AG04450 (cell line): Measurements from ENCODE around the gene ARHGEF37. TPM values are rescaled to one million over a fixed set of nuclear protein-coding genes. Genes with fewer than 3 reads are reported as not detected.

Source experiments
- CTCF ChIA-PET: fragments of 300-600, 350-600 bp; formaldehyde crosslinking; extraction: SDS; loops from one replicate; lab custom pipeline; 2022; ENCODE audit warnings: antibody characterized with exemption, inconsistent platforms; lab: Charles Lee
- POLR2A ChIA-PET: fragments of 350-600 bp; formaldehyde crosslinking; extraction: SDS; loops from one replicate; lab custom pipeline; 2021; ENCODE audit warnings: antibody characterized with exemption, inconsistent platforms; lab: Yijun Ruan, JAX
- DNase-seq: peaks from one replicate; pipeline ENCODE4 v3.0.0-alpha.2; 2011; ENCODE audit warnings: low read depth, low spot score
- H3K27ac ChIP-seq: one replicate; pipeline ENCODE4 v1.5.1; 2012; ENCODE audit warnings: low read depth, low read length, control low read depth
- H3K27me3 ChIP-seq: one replicate; pipeline ENCODE4 v1.6.0; 2012; ENCODE audit warnings: low read length; ENCODE audit not compliant: control insufficient read depth, insufficient read depth
- H3K4me3 ChIP-seq: 2 replicates; pipeline ENCODE4 v1.5.1; 2011; ENCODE audit warnings: mild to moderate bottlenecking, low read depth, low read length, control low read depth
- H3K9me3 ChIP-seq: 2 replicates; pipeline ENCODE4 v1.5.1; 2012; ENCODE audit warnings: low read length; ENCODE audit not compliant: control insufficient read depth, insufficient read depth
- polyA plus RNA-seq: library from polyadenylated mRNA; depleted of rRNA; stranded (reverse); fragments of >200 nt; gene quantifications from 2 replicates; pipeline ENCODE4 v1.2.3, GENCODE V29; 2011
- TF ChIP-seq, protein P1 (sequence below): IDR thresholded peaks from 2 replicates; pipeline ENCODE4 v1.5.1; 2011; ENCODE audit warnings: low read depth, low read length, control low read depth, inconsistent platforms

Gene ARHGEF37
- polyA plus RNA-seq, 1 experiment = 0.74 TPM

DNA sequence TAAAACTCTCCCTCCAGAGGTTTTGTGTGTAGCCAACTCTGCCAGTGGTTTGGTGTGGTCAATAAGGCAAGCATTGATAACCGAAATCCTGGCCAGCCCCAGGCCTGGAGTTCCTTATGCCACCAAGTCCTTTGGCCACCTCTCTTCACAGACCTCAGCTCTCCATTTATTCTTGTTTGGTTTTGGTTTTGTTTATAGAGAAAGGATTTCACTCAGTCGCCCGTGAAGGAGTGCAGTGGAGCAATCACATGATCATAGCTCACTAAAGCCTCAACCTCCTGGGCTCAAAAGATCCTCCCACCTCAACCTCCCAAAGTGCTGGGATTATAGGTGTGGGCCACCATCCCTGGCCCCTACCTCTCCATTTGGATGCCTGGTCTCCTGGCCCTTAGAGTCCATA lies 93.4 kb downstream of the ARHGEF37 start:
- Histone ChIP-seq H3K27me3 (peaks cover 21% of the 10 kb centered on the region), H3K4me3 (no peak overlapping the region), H3K9me3 (no peaks in the 10 kb centered on the region), H3K27ac (no peak overlapping the region)
- no peak for DNase-seq
- ChIA-PET POLR2A (no interaction called here), CTCF (interaction anchor here (1.2 kb wide), 1 partner anchor 160 kb away, joined by 3 read pairs; no protein-coding TSS in a partner anchor)
- TF ChIP-seq, protein P1, sequence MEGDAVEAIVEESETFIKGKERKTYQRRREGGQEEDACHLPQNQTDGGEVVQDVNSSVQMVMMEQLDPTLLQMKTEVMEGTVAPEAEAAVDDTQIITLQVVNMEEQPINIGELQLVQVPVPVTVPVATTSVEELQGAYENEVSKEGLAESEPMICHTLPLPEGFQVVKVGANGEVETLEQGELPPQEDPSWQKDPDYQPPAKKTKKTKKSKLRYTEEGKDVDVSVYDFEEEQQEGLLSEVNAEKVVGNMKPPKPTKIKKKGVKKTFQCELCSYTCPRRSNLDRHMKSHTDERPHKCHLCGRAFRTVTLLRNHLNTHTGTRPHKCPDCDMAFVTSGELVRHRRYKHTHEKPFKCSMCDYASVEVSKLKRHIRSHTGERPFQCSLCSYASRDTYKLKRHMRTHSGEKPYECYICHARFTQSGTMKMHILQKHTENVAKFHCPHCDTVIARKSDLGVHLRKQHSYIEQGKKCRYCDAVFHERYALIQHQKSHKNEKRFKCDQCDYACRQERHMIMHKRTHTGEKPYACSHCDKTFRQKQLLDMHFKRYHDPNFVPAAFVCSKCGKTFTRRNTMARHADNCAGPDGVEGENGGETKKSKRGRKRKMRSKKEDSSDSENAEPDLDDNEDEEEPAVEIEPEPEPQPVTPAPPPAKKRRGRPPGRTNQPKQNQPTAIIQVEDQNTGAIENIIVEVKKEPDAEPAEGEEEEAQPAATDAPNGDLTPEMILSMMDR = no peak

DNA sequence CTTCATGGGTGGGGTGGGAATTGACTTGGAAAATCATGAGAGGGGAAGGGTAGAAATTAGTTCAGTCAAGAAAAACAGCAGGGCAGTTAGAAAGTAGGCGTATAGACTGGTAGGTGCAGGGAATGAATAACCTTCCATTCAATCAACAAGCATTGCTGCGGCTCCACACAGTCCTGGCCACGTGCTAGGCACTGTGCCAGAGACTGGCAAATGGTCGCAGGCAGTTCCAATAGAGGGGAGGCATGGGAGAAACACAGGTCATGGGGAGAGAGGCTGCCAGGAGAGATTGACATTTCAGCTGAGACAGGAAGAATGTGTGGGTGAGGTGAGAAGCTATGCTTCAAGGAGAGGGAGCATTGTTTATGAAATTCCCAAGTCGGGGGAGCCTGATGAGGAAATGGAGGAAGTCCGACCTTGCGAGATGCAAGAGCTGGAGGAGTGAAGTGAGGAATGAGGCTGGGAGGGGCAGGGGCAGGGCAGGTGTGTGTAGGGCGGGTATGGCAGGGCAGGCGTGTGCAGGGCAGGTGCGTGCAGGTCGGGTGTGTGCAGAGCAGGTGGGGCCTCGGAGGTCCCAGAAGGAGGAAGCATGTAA lies 94.4 kb downstream of the ARHGEF37 start:
- ChIA-PET CTCF (interaction anchor here (1.5 kb wide), 1 partner anchor 8 kb away, joined by 6 read pairs; no protein-coding TSS in a partner anchor), POLR2A (no interaction called here)
- DNase-seq = no peak
- TF ChIP-seq, protein P1 = no peak
- no peaks in the 10 kb centered on the region for H3K9me3 ChIP-seq
- H3K27ac ChIP-seq = no peak overlapping the region
- peaks cover 26% of the 10 kb centered on the region for H3K27me3 ChIP-seq
- no peak overlapping the region for H3K4me3 ChIP-seq

DNA sequence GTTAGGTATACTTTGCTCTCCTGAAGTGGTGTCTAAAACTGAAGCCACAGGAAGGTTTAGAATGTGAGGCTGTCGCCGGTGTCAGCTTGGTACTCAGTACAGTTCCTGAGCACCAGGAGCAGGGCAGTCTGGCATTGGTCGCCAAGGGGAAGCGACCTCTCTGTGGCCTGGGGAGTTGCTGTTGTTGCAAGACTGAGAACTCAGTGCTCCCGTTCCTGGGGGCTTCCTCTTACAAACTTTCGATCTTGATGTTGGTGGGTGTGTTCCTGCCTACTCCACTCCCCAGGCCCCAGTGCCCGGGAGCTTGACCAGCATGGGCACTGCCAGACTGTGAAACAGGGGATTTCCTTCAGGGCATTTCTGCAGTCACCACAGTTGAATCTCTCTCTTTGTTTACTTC lies 96.4 kb downstream of the ARHGEF37 start:
- ChIA-PET CTCF (interaction anchor here (3.2 kb wide), 1 partner anchor 10 kb away, joined by 13 read pairs; no protein-coding TSS in a partner anchor), POLR2A (no interaction called here)
- peaks cover 30% of the 10 kb centered on the region for H3K27me3 ChIP-seq

DNA sequence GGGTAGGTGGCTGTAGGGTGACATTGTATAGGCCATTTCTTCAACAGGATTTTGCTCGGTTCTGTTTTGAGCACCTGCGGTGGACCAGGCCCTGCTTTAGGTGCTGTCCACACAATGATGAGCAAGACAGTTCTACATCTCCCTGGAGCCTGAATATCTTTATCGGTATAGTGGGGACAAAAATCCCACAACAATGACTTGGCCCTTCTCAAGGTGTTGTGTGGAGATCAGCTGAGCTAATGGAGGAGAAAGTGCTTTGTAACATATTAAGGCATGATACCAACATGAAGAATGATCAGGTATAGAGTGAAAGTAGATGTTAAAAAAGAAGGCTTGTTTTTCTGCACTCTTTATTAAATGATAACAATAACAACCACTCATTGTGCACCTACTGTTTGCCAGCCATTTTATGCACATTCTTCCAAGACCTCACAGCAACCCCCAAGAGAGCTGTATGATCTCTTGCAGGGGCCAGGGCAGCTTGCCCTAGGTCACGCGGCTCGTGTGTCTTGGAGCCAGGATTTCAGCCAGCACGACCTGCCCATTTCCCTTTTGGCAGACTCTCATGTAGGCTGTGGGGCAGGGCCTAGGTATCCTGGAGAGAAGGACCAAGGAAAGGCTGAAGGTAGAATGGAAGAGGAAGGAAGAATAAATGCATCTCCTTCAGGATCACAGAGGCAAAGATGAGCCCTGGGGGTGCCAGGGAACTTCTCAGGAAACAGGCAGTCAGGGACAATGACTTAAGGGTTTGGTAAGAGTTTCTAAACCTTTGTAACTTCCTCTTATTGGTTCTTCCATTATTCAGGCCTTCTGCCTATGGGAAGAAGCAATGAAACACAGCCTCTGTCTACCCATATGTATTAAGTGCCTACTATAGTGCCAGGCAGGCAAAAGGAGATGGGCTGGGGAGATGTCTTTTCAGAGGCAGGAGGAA lies 98.8 kb downstream of the ARHGEF37 start:
- DNase-seq = no peak
- H3K9me3 ChIP-seq = no peaks in the 10 kb centered on the region
- H3K27ac ChIP-seq = no peak overlapping the region
- ChIA-PET POLR2A (no interaction called here), CTCF (interaction anchor here (3.2 kb wide), 1 partner anchor 13 kb away, joined by 13 read pairs; no protein-coding TSS in a partner anchor)
- H3K4me3 ChIP-seq = no peak overlapping the region
- TF ChIP-seq, protein P1 = no peak
- H3K27me3 ChIP-seq = peaks cover 42% of the 10 kb centered on the region

More for the DNA sequence above, 96.4 kb downstream of the ARHGEF37 start:
- H3K9me3 ChIP-seq = no peaks in the 10 kb centered on the region
- H3K27ac ChIP-seq = no peak overlapping the region
- no peak for DNase-seq
- TF ChIP-seq, protein P1 = no peak
- no peak overlapping the region for H3K4me3 ChIP-seq
